IMR-90 (cell line): ENCODE results near the gene MRGPRX1.

Experiments used
- CTCF ChIP-seq: conservative IDR thresholded peaks from 2 replicates; pipeline ENCODE4 v1.5.1; 2012; ENCODE audit warnings: mild to moderate bottlenecking, low read depth, low read length, improper control_type of control experiment
- POLR2A ChIP-seq: IDR thresholded peaks from 2 replicates; pipeline ENCODE4 v1.6.1; 2012; ENCODE audit warnings: mild to moderate bottlenecking, low read depth, low read length
- RFX5 ChIP-seq: IDR thresholded peaks from 2 replicates; pipeline ENCODE4 v1.8.0; 2012; ENCODE audit warnings: low read depth, mild to moderate bottlenecking, low read length, moderate library complexity
- SMC3 ChIP-seq: fragments of 150-350 bp; IDR thresholded peaks from 2 replicates; pipeline ENCODE4 v1.6.1; 2016; ENCODE audit warnings: low read depth, mild to moderate bottlenecking, antibody characterized with exemption, low read length, moderate library complexity
- TF ChIP-seq, protein P1 (sequence below): fragments of 150-350 bp; IDR thresholded peaks from 2 replicates; pipeline ENCODE4 v1.6.1; 2017; ENCODE audit warnings: mild to moderate bottlenecking, antibody characterized with exemption, low read length, low read depth

GRCh38 chr11:18890615-18891014, 48.6 kb downstream of the MRGPRX1 start:
- TF ChIP-seq CTCF (no peak), POLR2A (no peak), SMC3 (no peak), RFX5 (no peak)
- TF ChIP-seq, protein P1, sequence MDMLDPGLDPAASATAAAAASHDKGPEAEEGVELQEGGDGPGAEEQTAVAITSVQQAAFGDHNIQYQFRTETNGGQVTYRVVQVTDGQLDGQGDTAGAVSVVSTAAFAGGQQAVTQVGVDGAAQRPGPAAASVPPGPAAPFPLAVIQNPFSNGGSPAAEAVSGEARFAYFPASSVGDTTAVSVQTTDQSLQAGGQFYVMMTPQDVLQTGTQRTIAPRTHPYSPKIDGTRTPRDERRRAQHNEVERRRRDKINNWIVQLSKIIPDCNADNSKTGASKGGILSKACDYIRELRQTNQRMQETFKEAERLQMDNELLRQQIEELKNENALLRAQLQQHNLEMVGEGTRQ, result no peak
